ENCODE results near the gene UNC5A. TPM values are rescaled to one million over a fixed set of nuclear protein-coding genes. Genes with fewer than 3 reads are reported as not detected.

Gene UNC5A
- total RNA-seq, 1 experiment from 2014 or later, result 10.1 TPM

GRCh38 chr5:176816043-176816745, 5.8 kb downstream of the UNC5A start:
- peaks cover 21 to 46% of the 10 kb centered on the region in 2 experiments for H3K4me1 ChIP-seq (ENCODE audit: control insufficient read depth in 1 of 2, insufficient read depth in 2 of 2, low read length in 2 of 2)
- no peak overlapping the region for H3K4me3 ChIP-seq (replicated peaks in 1 of 2; ENCODE audit: low read depth in 1 of 2, low read length in 2 of 2)
- H3K4me2 ChIP-seq (ENCODE audit: low read length), result no peak overlapping the region
- H3K36me3 ChIP-seq (ENCODE audit: control insufficient read depth in 1 of 2, insufficient read depth in 2 of 2, low read length in 2 of 2), result no peaks in the 10 kb centered on the region
- H2AFZ ChIP-seq (ENCODE audit: low read depth, low read length, poor library complexity, severe bottlenecking), result no peak overlapping the region
- H3K9me3 ChIP-seq (ENCODE audit: control insufficient read depth in 1 of 2, insufficient read depth in 1 of 2, low read depth in 1 of 2, low read length in 2 of 2), result no peaks in the 10 kb centered on the region
- no peak overlapping the region for H3K27ac ChIP-seq (ENCODE audit: low read depth, low read length)
- intact Hi-C loops (cut with micrococcal nuclease), result no loop called here
- ChIA-PET CTCF (no interaction called here), POLR2A (no interaction called here), RAD21 (ENCODE audit: low non-redundant PET in 1 of 2, low total read pairs in 2 of 2, uncharacterized antibody in 2 of 2, unreplicated experiment in 2 of 2) (no interaction called here)
- H3K27me3 ChIP-seq (ENCODE audit: insufficient read depth, low read length), result no peaks in the 10 kb centered on the region
- BruUV-seq (replicated peaks), result no TSS peak
- ATAC-seq (no peak), DNase-seq (ENCODE audit: low read depth, low spot score) (no peak)
- no peaks in the 10 kb centered on the region for H3K9me2 ChIP-seq (ENCODE audit: insufficient read depth)
- no peak overlapping the region for H3K9ac ChIP-seq (ENCODE audit: low read length)
- TF ChIP-seq POLR2AphosphoS5 (IDR thresholded peaks at IDR 0.05; ENCODE audit: low read depth, low read length) (no peak), YY1 (IDR thresholded peaks at IDR 0.05; ENCODE audit: extremely low read depth, insufficient replicate concordance, low read depth, low read length) (no peak), ZNF274 (IDR thresholded peaks at IDR 0.05; ENCODE audit: low read depth, low read length) (no peak), JUND (IDR thresholded peaks at IDR 0.05) (no peak), MAX (IDR thresholded peaks at IDR 0.05) (no peak), POLR2A (IDR thresholded peaks at IDR 0.05; ENCODE audit: borderline replicate concordance, extremely low read depth, insufficient read depth, insufficient read length) (no peak), ELF1 (IDR thresholded peaks at IDR 0.05; ENCODE audit: borderline replicate concordance, low read depth) (no peak), EGR1 (IDR thresholded peaks at IDR 0.05; ENCODE audit: low read depth) (no peak), FOSL1 (IDR thresholded peaks at IDR 0.05; ENCODE audit: low read depth) (no peak), CTCF (IDR thresholded peaks at IDR 0.05 in 2 of 3, conservative IDR thresholded peaks at IDR 0.05 in 1 of 3; ENCODE audit: borderline replicate concordance in 1 of 3, insufficient read depth in 1 of 3, low read depth in 2 of 3, low read length in 2 of 3) (no peak), RAD21 (IDR thresholded peaks at IDR 0.05; ENCODE audit: low read depth) (no peak), TCF7L2 (IDR thresholded peaks at IDR 0.05; ENCODE audit: borderline replicate concordance, extremely low read depth, insufficient read depth, insufficient read length) (no peak), CEBPB (IDR thresholded peaks at IDR 0.05; ENCODE audit: low read depth) (no peak)
- TF ChIP-seq, protein P1, sequence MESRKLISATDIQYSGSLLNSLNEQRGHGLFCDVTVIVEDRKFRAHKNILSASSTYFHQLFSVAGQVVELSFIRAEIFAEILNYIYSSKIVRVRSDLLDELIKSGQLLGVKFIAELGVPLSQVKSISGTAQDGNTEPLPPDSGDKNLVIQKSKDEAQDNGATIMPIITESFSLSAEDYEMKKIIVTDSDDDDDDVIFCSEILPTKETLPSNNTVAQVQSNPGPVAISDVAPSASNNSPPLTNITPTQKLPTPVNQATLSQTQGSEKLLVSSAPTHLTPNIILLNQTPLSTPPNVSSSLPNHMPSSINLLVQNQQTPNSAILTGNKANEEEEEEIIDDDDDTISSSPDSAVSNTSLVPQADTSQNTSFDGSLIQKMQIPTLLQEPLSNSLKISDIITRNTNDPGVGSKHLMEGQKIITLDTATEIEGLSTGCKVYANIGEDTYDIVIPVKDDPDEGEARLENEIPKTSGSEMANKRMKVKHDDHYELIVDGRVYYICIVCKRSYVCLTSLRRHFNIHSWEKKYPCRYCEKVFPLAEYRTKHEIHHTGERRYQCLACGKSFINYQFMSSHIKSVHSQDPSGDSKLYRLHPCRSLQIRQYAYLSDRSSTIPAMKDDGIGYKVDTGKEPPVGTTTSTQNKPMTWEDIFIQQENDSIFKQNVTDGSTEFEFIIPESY (IDR thresholded peaks at IDR 0.05; ENCODE audit: extremely low read depth, insufficient replicate concordance, low read length), result no peak
- TF ChIP-seq, protein P2, sequence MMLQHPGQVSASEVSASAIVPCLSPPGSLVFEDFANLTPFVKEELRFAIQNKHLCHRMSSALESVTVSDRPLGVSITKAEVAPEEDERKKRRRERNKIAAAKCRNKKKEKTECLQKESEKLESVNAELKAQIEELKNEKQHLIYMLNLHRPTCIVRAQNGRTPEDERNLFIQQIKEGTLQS (IDR thresholded peaks at IDR 0.05), result no peak
- no peaks in the 10 kb centered on the region for H3K79me2 ChIP-seq (ENCODE audit: insufficient read depth, low read length)
- no peaks in the 10 kb centered on the region for H4K20me1 ChIP-seq (ENCODE audit: insufficient read depth)
